Measurements from ENCODE around the gene SAMD11. TPM values are rescaled to one million over a fixed set of nuclear protein-coding genes. Genes with fewer than 3 reads are reported as not detected.

SAMD11 gene
- total RNA-seq, 1 donor from 2014 or later, result 3.7 TPM

- no peaks in the 10 kb centered on the region for H3K36me3 ChIP-seq (ENCODE audit: control insufficient read depth in 3 of 3, insufficient read depth in 3 of 3, low read length in 3 of 3)
- peaks cover 3 to 13% (median 7%) of the 10 kb centered on the region in 3 donors for H3K4me1 ChIP-seq (ENCODE audit: control insufficient read depth in 3 of 3, insufficient read depth in 3 of 3, low read length in 3 of 3)
- H3K4me3 ChIP-seq (ENCODE audit: low read length in 3 of 3), result no peak overlapping the region
- H3K27me3 ChIP-seq (ENCODE audit: control insufficient read depth in 3 of 3, insufficient read depth in 3 of 3, low read length in 3 of 3), result peaks cover 30 to 54% (median 36%) of the 10 kb centered on the region in 3 donors
- H3K27ac ChIP-seq (ENCODE audit: low read depth, low read length), result no peak overlapping the region
- H3K9ac ChIP-seq (ENCODE audit: low read depth in 1 of 3, low read length in 3 of 3), result no peak overlapping the region
- H3K9me3 ChIP-seq (ENCODE audit: control insufficient read depth in 3 of 3, low read length in 3 of 3), result no peaks in the 10 kb centered on the region
These were observed 19.3 kb upstream of the SAMD11 start for GRCh38 chr1:904310-904950.

- Histone ChIP-seq H3K9me3 (ENCODE audit: control insufficient read depth in 3 of 3, low read length in 3 of 3) (no peaks in the 10 kb centered on the region), H3K27me3 (ENCODE audit: control insufficient read depth in 3 of 3, insufficient read depth in 3 of 3, low read length in 3 of 3) (peaks cover 23 to 49% (median 30%) of the 10 kb centered on the region in 3 donors), H3K9ac (ENCODE audit: low read depth in 1 of 3, low read length in 3 of 3) (peak overlapping the region in 1 of 3 donors; percentile 33), H3K27ac (ENCODE audit: low read depth, low read length) (no peak overlapping the region), H3K4me3 (ENCODE audit: low read length in 3 of 3) (peak overlapping the region in 2 of 3 donors; percentile 29 to 54), H3K36me3 (ENCODE audit: control insufficient read depth in 3 of 3, insufficient read depth in 3 of 3, low read length in 3 of 3) (no peaks in the 10 kb centered on the region), H3K4me1 (ENCODE audit: control insufficient read depth in 3 of 3, insufficient read depth in 3 of 3, low read length in 3 of 3) (peaks cover 3 to 13% (median 7%) of the 10 kb centered on the region in 3 donors)
These were observed 18.5 kb upstream of the SAMD11 start for GRCh38 chr1:905071-905749.

GRCh38 chr1:905811-906599 lies 17.7 kb upstream of the SAMD11 start:
- no peaks in the 10 kb centered on the region for H3K9me3 ChIP-seq (ENCODE audit: control insufficient read depth in 3 of 3, low read length in 3 of 3)
- peaks cover 3 to 13% (median 7%) of the 10 kb centered on the region in 3 donors for H3K4me1 ChIP-seq (ENCODE audit: control insufficient read depth in 3 of 3, insufficient read depth in 3 of 3, low read length in 3 of 3)
- no peak overlapping the region for H3K4me3 ChIP-seq (ENCODE audit: low read length in 3 of 3)
- no peaks in the 10 kb centered on the region for H3K36me3 ChIP-seq (ENCODE audit: control insufficient read depth in 3 of 3, insufficient read depth in 3 of 3, low read length in 3 of 3)
- peaks cover 27 to 55% (median 37%) of the 10 kb centered on the region in 3 donors for H3K27me3 ChIP-seq (ENCODE audit: control insufficient read depth in 3 of 3, insufficient read depth in 3 of 3, low read length in 3 of 3)
- H3K9ac ChIP-seq (ENCODE audit: low read depth in 1 of 3, low read length in 3 of 3), result no peak overlapping the region
- no peak overlapping the region for H3K27ac ChIP-seq (ENCODE audit: low read depth, low read length)

- Histone ChIP-seq H3K27me3 (ENCODE audit: control insufficient read depth in 3 of 3, insufficient read depth in 3 of 3, low read length in 3 of 3) (peaks cover 33 to 55% (median 35%) of the 10 kb centered on the region in 3 donors), H3K4me3 (ENCODE audit: low read length in 3 of 3) (no peak overlapping the region), H3K9ac (ENCODE audit: low read depth in 1 of 3, low read length in 3 of 3) (no peak overlapping the region), H3K36me3 (ENCODE audit: control insufficient read depth in 3 of 3, insufficient read depth in 3 of 3, low read length in 3 of 3) (no peaks in the 10 kb centered on the region), H3K9me3 (ENCODE audit: control insufficient read depth in 3 of 3, low read length in 3 of 3) (no peaks in the 10 kb centered on the region), H3K4me1 (ENCODE audit: control insufficient read depth in 3 of 3, insufficient read depth in 3 of 3, low read length in 3 of 3) (peaks cover 3 to 13% (median 7%) of the 10 kb centered on the region in 3 donors), H3K27ac (ENCODE audit: low read depth, low read length) (no peak overlapping the region)
These were observed 16.9 kb upstream of the SAMD11 start for GRCh38 chr1:906600-907420.

- H3K9ac ChIP-seq (ENCODE audit: low read depth in 1 of 3, low read length in 3 of 3), result no peak overlapping the region
- H3K4me3 ChIP-seq (ENCODE audit: low read length in 3 of 3), result no peak overlapping the region
- H3K36me3 ChIP-seq (ENCODE audit: control insufficient read depth in 3 of 3, insufficient read depth in 3 of 3, low read length in 3 of 3), result no peaks in the 10 kb centered on the region
- H3K27ac ChIP-seq (ENCODE audit: low read depth, low read length), result no peak overlapping the region
- H3K9me3 ChIP-seq (ENCODE audit: control insufficient read depth in 3 of 3, low read length in 3 of 3), result no peaks in the 10 kb centered on the region
- H3K27me3 ChIP-seq (ENCODE audit: control insufficient read depth in 3 of 3, insufficient read depth in 3 of 3, low read length in 3 of 3), result peaks cover 39 to 65% (median 40%) of the 10 kb centered on the region in 3 donors
- peaks cover 3 to 13% (median 7%) of the 10 kb centered on the region in 3 donors for H3K4me1 ChIP-seq (ENCODE audit: control insufficient read depth in 3 of 3, insufficient read depth in 3 of 3, low read length in 3 of 3)
These were observed 15.9 kb upstream of the SAMD11 start for GRCh38 chr1:907611-908451.

- Histone ChIP-seq H3K27me3 (ENCODE audit: control insufficient read depth in 3 of 3, insufficient read depth in 3 of 3, low read length in 3 of 3) (peaks cover 44 to 67% (median 48%) of the 10 kb centered on the region in 3 donors), H3K9ac (ENCODE audit: low read depth in 1 of 3, low read length in 3 of 3) (no peak overlapping the region), H3K9me3 (ENCODE audit: control insufficient read depth in 3 of 3, low read length in 3 of 3) (no peaks in the 10 kb centered on the region), H3K36me3 (ENCODE audit: control insufficient read depth in 3 of 3, insufficient read depth in 3 of 3, low read length in 3 of 3) (no peaks in the 10 kb centered on the region), H3K4me1 (ENCODE audit: control insufficient read depth in 3 of 3, insufficient read depth in 3 of 3, low read length in 3 of 3) (peaks cover 3 to 13% (median 7%) of the 10 kb centered on the region in 3 donors), H3K4me3 (ENCODE audit: low read length in 3 of 3) (no peak overlapping the region), H3K27ac (ENCODE audit: low read depth, low read length) (no peak overlapping the region)
These were observed 15.1 kb upstream of the SAMD11 start for GRCh38 chr1:908661-909060.

GRCh38 chr1:909861-910310 lies 13.8 kb upstream of the SAMD11 start:
- H3K4me3 ChIP-seq (ENCODE audit: low read length in 3 of 3), result no peak overlapping the region
- H3K9ac ChIP-seq (ENCODE audit: low read depth in 1 of 3, low read length in 3 of 3), result no peak overlapping the region
- H3K27ac ChIP-seq (ENCODE audit: low read depth, low read length), result no peak overlapping the region
- no peaks in the 10 kb centered on the region for H3K9me3 ChIP-seq (ENCODE audit: control insufficient read depth in 3 of 3, low read length in 3 of 3)
- H3K27me3 ChIP-seq (ENCODE audit: control insufficient read depth in 3 of 3, insufficient read depth in 3 of 3, low read length in 3 of 3), result peaks cover 53 to 72% (median 54%) of the 10 kb centered on the region in 3 donors
- no peaks in the 10 kb centered on the region for H3K36me3 ChIP-seq (ENCODE audit: control insufficient read depth in 3 of 3, insufficient read depth in 3 of 3, low read length in 3 of 3)
- H3K4me1 ChIP-seq (ENCODE audit: control insufficient read depth in 3 of 3, insufficient read depth in 3 of 3, low read length in 3 of 3), result peaks cover 3 to 13% (median 7%) of the 10 kb centered on the region in 3 donors

- no peak overlapping the region for H3K27ac ChIP-seq (ENCODE audit: low read depth, low read length)
- no peak overlapping the region for H3K9ac ChIP-seq (ENCODE audit: low read depth in 1 of 3, low read length in 3 of 3)
- no peaks in the 10 kb centered on the region for H3K36me3 ChIP-seq (ENCODE audit: control insufficient read depth in 3 of 3, insufficient read depth in 3 of 3, low read length in 3 of 3)
- peaks cover 52 to 73% (median 53%) of the 10 kb centered on the region in 3 donors for H3K27me3 ChIP-seq (ENCODE audit: control insufficient read depth in 3 of 3, insufficient read depth in 3 of 3, low read length in 3 of 3)
- H3K4me3 ChIP-seq (ENCODE audit: low read length in 3 of 3), result no peak overlapping the region
- H3K9me3 ChIP-seq (ENCODE audit: control insufficient read depth in 3 of 3, low read length in 3 of 3), result no peaks in the 10 kb centered on the region
- H3K4me1 ChIP-seq (ENCODE audit: control insufficient read depth in 3 of 3, insufficient read depth in 3 of 3, low read length in 3 of 3), result peaks cover 2 to 9% (median 2%) of the 10 kb centered on the region in 3 donors
These were observed 13.3 kb upstream of the SAMD11 start for GRCh38 chr1:910311-910880.
